GM19043 (cell line): ENCODE results near the gene BUB1B.
"Not testable (repeated sequence)": the region's sequence is repeated elsewhere in the genome, so short reads cannot be mapped to it uniquely, and the experiment has no call there.

Experiments
- ATAC-seq: cut with Tn5 transposase; IDR thresholded peaks from one replicate; pipeline ENCODE4 v1.9.1; 2021; ENCODE audit warnings: low read depth; ENCODE audit not compliant: unreplicated experiment

The BUB1B gene

GRCh38 chr15:40160689-40161688 lies at the start of gene BUB1B:
BUB1B (plus strand) TSS chr15:40161069; CDS start chr15:40161221, 152 bp downstream.
- ATAC-seq: peak; percentile 87

GRCh38 chr15:40111888-40112287 lies 49.0 kb upstream of the BUB1B start:
- no peak for ATAC-seq

- ATAC-seq: no peak
Observed at GRCh38 chr15:40112789-40113188, 48.1 kb upstream of the BUB1B start.

- no peak for ATAC-seq
Observed at GRCh38 chr15:40114218-40114617, 46.7 kb upstream of the BUB1B start.

GRCh38 chr15:40115106-40115505 lies 45.8 kb upstream of the BUB1B start:
- not testable (repeated sequence) for ATAC-seq

GRCh38 chr15:40115670-40116093 lies 45.2 kb upstream of the BUB1B start:
- ATAC-seq: peak; percentile 93

- no peak for ATAC-seq
Observed at GRCh38 chr15:40118473-40118872, 42.4 kb upstream of the BUB1B start.

- ATAC-seq: no peak
Observed at GRCh38 chr15:40121911-40122638, 38.8 kb upstream of the BUB1B start.

- not testable (repeated sequence) for ATAC-seq
Observed at GRCh38 chr15:40122989-40123388, 37.9 kb upstream of the BUB1B start.

GRCh38 chr15:40123863-40124262 lies 37.0 kb upstream of the BUB1B start:
- ATAC-seq: not testable (repeated sequence)

- ATAC-seq: not testable (repeated sequence)
Observed at GRCh38 chr15:40124333-40124732, 36.5 kb upstream of the BUB1B start.

- ATAC-seq: not testable (repeated sequence)
Observed at GRCh38 chr15:40124807-40125285, 36.0 kb upstream of the BUB1B start.

GRCh38 chr15:40125950-40126349 lies 34.9 kb upstream of the BUB1B start:
- no peak for ATAC-seq

- ATAC-seq: no peak
Observed at GRCh38 chr15:40128766-40129660, 31.9 kb upstream of the BUB1B start.

- ATAC-seq: no peak
Observed at GRCh38 chr15:40130118-40130517, 30.8 kb upstream of the BUB1B start.

- no peak for ATAC-seq
Observed at GRCh38 chr15:40130799-40131502, 29.9 kb upstream of the BUB1B start.

- no peak for ATAC-seq
Observed at GRCh38 chr15:40133544-40133943, 27.3 kb upstream of the BUB1B start.

- ATAC-seq: no peak
Observed at GRCh38 chr15:40134885-40135284, 26.0 kb upstream of the BUB1B start.

GRCh38 chr15:40135846-40136450 lies 24.9 kb upstream of the BUB1B start:
- ATAC-seq: not testable (repeated sequence)
